Measurements from ENCODE around the gene FBXW11. TPM values are rescaled to one million over a fixed set of nuclear protein-coding genes. Genes with fewer than 3 reads are reported as not detected.

Gene FBXW11
- total RNA-seq, 1 donor from 2014 or later = 61.4 TPM

- no peak for DNase-seq (ENCODE audit: extremely low spot score, unreplicated experiment)
- TF ChIP-seq CTCF (IDR thresholded peaks at IDR 0.05) = no peak
- peaks cover 10% of the 10 kb centered on the region for H3K9me3 Mint-ChIP-seq (ENCODE audit: unreplicated experiment)
- H3K4me3 Mint-ChIP-seq (ENCODE audit: unreplicated experiment) = no peak overlapping the region
- no peaks in the 10 kb centered on the region for H3K4me1 Mint-ChIP-seq (ENCODE audit: unreplicated experiment)
- H3K27ac Mint-ChIP-seq (ENCODE audit: unreplicated experiment) = no peak overlapping the region
- no peaks in the 10 kb centered on the region for H3K36me3 Mint-ChIP-seq (ENCODE audit: unreplicated experiment)
- peaks cover 40% of the 10 kb centered on the region for H3K27me3 Mint-ChIP-seq (ENCODE audit: unreplicated experiment)
Measured at GRCh38 chr5:171813813-171814490, 192.5 kb downstream of the FBXW11 start.

DNA sequence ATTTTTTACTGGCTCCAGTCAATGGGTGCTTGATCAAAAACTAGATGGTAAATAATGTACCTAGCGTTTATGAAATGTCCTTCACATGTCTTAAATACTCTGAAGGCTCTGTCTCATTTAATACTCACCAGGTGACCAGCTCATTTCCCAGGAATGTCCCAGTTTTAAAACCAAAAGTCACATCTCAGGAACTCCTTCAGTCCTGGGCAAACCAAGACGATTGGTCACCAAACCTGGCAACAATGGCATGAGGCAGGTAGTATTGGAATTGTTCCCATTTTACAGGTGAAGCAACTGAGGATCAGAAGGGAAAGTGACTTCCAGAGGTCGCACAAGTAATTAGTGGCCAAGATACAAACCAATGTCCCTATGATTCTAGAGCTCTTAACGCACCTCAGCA is 193.2 kb downstream of the FBXW11 start:
- Mint-ChIP-seq H3K4me3 (ENCODE audit: unreplicated experiment) (no peak overlapping the region), H3K9me3 (ENCODE audit: unreplicated experiment) (peaks cover 10% of the 10 kb centered on the region), H3K27ac (ENCODE audit: unreplicated experiment) (no peak overlapping the region), H3K27me3 (ENCODE audit: unreplicated experiment) (peaks cover 34% of the 10 kb centered on the region), H3K36me3 (ENCODE audit: unreplicated experiment) (no peaks in the 10 kb centered on the region), H3K4me1 (ENCODE audit: unreplicated experiment) (no peaks in the 10 kb centered on the region)
- no peak for DNase-seq (ENCODE audit: extremely low spot score, unreplicated experiment)
- no peak for TF ChIP-seq CTCF (IDR thresholded peaks at IDR 0.05)

Other genes starting within 250 kb of the FBXW11 start
- not detected in 2 replicates for gene SMIM23, start 220.8 kb downstream of the FBXW11 start, total RNA-seq
- 66.2 and 86.0 TPM in 2 replicates for gene STK10, start 181.6 kb upstream of the FBXW11 start, total RNA-seq
- gene EFCAB9, start 187.5 kb upstream of the FBXW11 start, total RNA-seq = not detected in 2 replicates